SK-N-SH (cell line): ENCODE results near the gene F7. TPM values are rescaled to one million over a fixed set of nuclear protein-coding genes. Genes with fewer than 3 reads are reported as not detected.

Experiments
- CTCF ChIA-PET: fragments of 300-600, 350-600 bp; formaldehyde crosslinking; extraction: SDS; loops from one replicate; lab custom pipeline; 2021; lab: Yijun Ruan, JAX
- POLR2A ChIA-PET: fragments of 350-600 bp; sonication (Branson Sonifier 250); formaldehyde crosslinking; extraction: SDS; loops from one replicate; lab custom pipeline; 2020; ENCODE audit warnings: antibody characterized with exemption, inconsistent platforms; lab: Yijun Ruan, JAX
- DNase-seq: peaks from one replicate; pipeline ENCODE4 v3.0.0; 2012
- H2AFZ ChIP-seq: fragments of 200-600 bp; sonication (generic); 2 replicates; pipeline ENCODE4 v1.8.1; 2016; ENCODE audit warnings: antibody characterized with exemption, mild to moderate bottlenecking, low read depth
- H3F3A ChIP-seq: fragments of 200-600 bp; sonication (generic); replicated peaks from 2 replicates; pipeline ENCODE3; 2016; ENCODE audit warnings: antibody characterized with exemption, mild to moderate bottlenecking; ENCODE audit not compliant: insufficient read depth
- H3K27ac ChIP-seq, 2 experiments: fragments of 200-500 bp in 1 of 2; fragments of 200-600 bp in 1 of 2; sonication (Bioruptor generic) in 1 of 2; sonication (generic), shearing (Covaris generic) in 1 of 2; 2 replicates each; pipeline versions ENCODE4 v1.5.1 to v1.6.1; 2014 to 2016; ENCODE audit warnings: low read depth in 2 of 2, inconsistent platforms in 1 of 2, low read length in 1 of 2, mild to moderate bottlenecking in 1 of 2, mixed read lengths in 1 of 2
- H3K27me3 ChIP-seq: fragments of 200-600 bp; sonication (generic), shearing (Covaris generic); 2 replicates; pipeline ENCODE4 v1.6.1; 2016; ENCODE audit warnings: mixed run types; ENCODE audit not compliant: insufficient read depth
- H3K36me3 ChIP-seq, 2 experiments: fragments of 200-500 bp in 1 of 2; fragments of 200-600 bp in 1 of 2; sonication (Bioruptor generic) in 1 of 2; sonication (generic) in 1 of 2; replicated peaks in 1 of 2; 2 replicates each; pipeline versions ENCODE3 to v1.5.1; 2014 to 2016; ENCODE audit warnings: low read length in 1 of 2, mild to moderate bottlenecking in 1 of 2; ENCODE audit not compliant: insufficient read depth in 2 of 2, control insufficient read depth in 1 of 2
- H3K4me1 ChIP-seq, 2 experiments: fragments of 200-500 bp in 1 of 2; fragments of 200-600 bp in 1 of 2; sonication (Bioruptor generic) in 1 of 2; sonication (generic), shearing (Covaris generic) in 1 of 2; 2 replicates each; pipeline versions ENCODE4 v1.5.1 to v1.6.1; 2014 to 2016; ENCODE audit warnings: low read depth in 1 of 2, low read length in 1 of 2, mixed run types in 1 of 2; ENCODE audit not compliant: insufficient read depth in 2 of 2, control insufficient read depth in 1 of 2
- H3K4me2 ChIP-seq: fragments of 200-600 bp; sonication (generic), shearing (Covaris generic); 2 replicates; pipeline ENCODE4 v1.6.1; 2017; ENCODE audit warnings: mixed run types
- H3K4me3 ChIP-seq, 2 experiments: fragments of 200-500 bp in 1 of 2; fragments of 200-600 bp in 1 of 2; sonication (Bioruptor generic) in 1 of 2; sonication (generic), shearing (Covaris generic) in 1 of 2; 2 replicates each; pipeline versions ENCODE4 v1.5.1 to v1.8.1; 2014 to 2016; ENCODE audit warnings: low read depth in 2 of 2, inconsistent platforms in 1 of 2, low read length in 1 of 2, mild to moderate bottlenecking in 1 of 2, mixed read lengths in 1 of 2, moderate library complexity in 1 of 2
- H3K79me2 ChIP-seq: fragments of 200-600 bp; sonication (generic); 2 replicates; pipeline ENCODE4 v1.8.1; 2017; ENCODE audit warnings: mild to moderate bottlenecking; ENCODE audit not compliant: insufficient read depth
- H3K9ac ChIP-seq: fragments of 200-600 bp; sonication (generic); 2 replicates; pipeline ENCODE4 v1.6.1; 2017; ENCODE audit warnings: mixed run types
- H3K9me2 ChIP-seq: fragments of 200-600 bp; sonication (generic); 2 replicates; pipeline ENCODE4 v1.6.1; 2017; ENCODE audit warnings: mixed run types
- H3K9me3 ChIP-seq: fragments of 200-600 bp; sonication (generic); 2 replicates; pipeline ENCODE4 v1.6.1; 2017; ENCODE audit warnings: mixed run types, mild to moderate bottlenecking, moderate library complexity
- H4K20me1 ChIP-seq: fragments of 200-600 bp; sonication (generic); 2 replicates; pipeline ENCODE4 v1.6.1; 2017; ENCODE audit warnings: mild to moderate bottlenecking, mixed run types; ENCODE audit not compliant: insufficient read depth
- CHD2 ChIP-seq: fragments of 150-350 bp; IDR thresholded peaks from 2 replicates; pipeline ENCODE4 v1.6.1; 2018; ENCODE audit warnings: low read length; ENCODE audit not compliant: partially characterized antibody
- CTCF ChIP-seq: fragments of 200-600 bp; sonication (generic); IDR thresholded peaks from 2 replicates; pipeline ENCODE4 v1.6.1; 2017; ENCODE audit warnings: antibody characterized with exemption, mild to moderate bottlenecking, moderate library complexity
- ELF1 ChIP-seq: IDR thresholded peaks from 2 replicates; pipeline ENCODE4 v1.4.0; 2012
- EP300 ChIP-seq, 2 experiments: IDR thresholded peaks; 2 replicates each; pipeline versions ENCODE4 v1.4.0 to v1.6.1; 2012; ENCODE audit warnings: borderline replicate concordance in 1 of 2, low read depth in 1 of 2, low read length in 1 of 2
- MAX ChIP-seq: IDR thresholded peaks from 2 replicates; pipeline ENCODE4 v1.4.0; 2012; ENCODE audit warnings: low read depth
- MEF2A ChIP-seq: IDR thresholded peaks from 2 replicates; pipeline ENCODE4 v1.4.0; 2012; ENCODE audit warnings: low read depth, borderline replicate concordance
- NRF1 ChIP-seq: IDR thresholded peaks from 2 replicates; pipeline ENCODE4 v1.6.1; 2012; ENCODE audit warnings: low read depth, mild to moderate bottlenecking, low read length
- REST ChIP-seq: IDR thresholded peaks from 2 replicates; pipeline ENCODE4 v1.6.1; 2012; ENCODE audit warnings: mild to moderate bottlenecking, low read depth, low read length, moderate library complexity
- SMC3 ChIP-seq: IDR thresholded peaks from 2 replicates; pipeline ENCODE4 v1.6.1; 2012; ENCODE audit warnings: low read depth, low read length, improper control_type of control experiment
- TCF12 ChIP-seq: IDR thresholded peaks from 2 replicates; pipeline ENCODE4 v1.4.0; 2012
- TEAD4 ChIP-seq: IDR thresholded peaks from 2 replicates; pipeline ENCODE4 v1.4.0; 2012; ENCODE audit warnings: mild to moderate bottlenecking, borderline replicate concordance; ENCODE audit not compliant: insufficient read depth
- USF2 ChIP-seq: fragments of 150-350 bp; IDR thresholded peaks from 2 replicates; pipeline ENCODE4 v1.6.1; 2017; ENCODE audit warnings: antibody characterized with exemption, low read length, low read depth, borderline replicate concordance
- ZBTB33 ChIP-seq: IDR thresholded peaks from 2 replicates; pipeline ENCODE4 v1.4.0; 2012; ENCODE audit warnings: low read depth, borderline replicate concordance
- WGBS: methylation state at CpG from one replicate; pipeline ENCODE4 v1.1.6; 2017; ENCODE audit warnings: low lambda C conversion rate; 5-methylcytosine and 5-hydroxymethylcytosine counted together
- polyA plus RNA-seq, 3 experiments: library from polyadenylated mRNA; depleted of rRNA; stranded (reverse); fragments of >200 nt; gene quantifications; 2 replicates each; pipeline ENCODE4 v1.2.3, GENCODE V29; 2012

Gene F7
- polyA plus RNA-seq, 1 of the 3 experiments (the other 2 are of a cell fraction) = not detected

- DNase-seq = no peak
- no peak overlapping the region for H3K4me3 ChIP-seq
- no peaks in the 10 kb centered on the region for H4K20me1 ChIP-seq
- POLR2A ChIA-PET = interaction anchor here (0.6 kb wide), 1 partner anchor 62 kb away, joined by 6 read pairs; no protein-coding TSS in a partner anchor
- no peaks in the 10 kb centered on the region for H3K9me2 ChIP-seq
- H3K36me3 ChIP-seq = no peaks in the 10 kb centered on the region
- no peak overlapping the region for H2AFZ ChIP-seq
- no peak overlapping the region for H3K27ac ChIP-seq
- WGBS = 75% methylated on average over 18 of the region's 39 CpGs
- TF ChIP-seq CHD2 (no peak), CTCF (no peak), REST (no peak), TCF12 (no peak), NRF1 (no peak), EP300 (IDR thresholded peaks at IDR 0.05; ENCODE audit: borderline replicate concordance in 1 of 2, low read depth in 1 of 2, low read length in 1 of 2) (no peak), ELF1 (no peak), SMC3 (no peak), MEF2A (no peak), ZBTB33 (no peak), TEAD4 (no peak), MAX (no peak), USF2 (no peak)
- no peaks in the 10 kb centered on the region for H3K79me2 ChIP-seq
- CTCF ChIA-PET = no interaction called here
- no peaks in the 10 kb centered on the region for H3K4me1 ChIP-seq
- H3K27me3 ChIP-seq = no peaks in the 10 kb centered on the region
- H3K9ac ChIP-seq = no peak overlapping the region
- H3K9me3 ChIP-seq = no peaks in the 10 kb centered on the region
- no peaks in the 10 kb centered on the region for H3F3A ChIP-seq
- no peak overlapping the region for H3K4me2 ChIP-seq
Measured at GRCh38 chr13:113143466-113144254, 38.1 kb downstream of the F7 start.
